SKM-1 treated with dmso at 0.1 percent for 144 hours (cell line): ENCODE measurements around the gene POU4F1.

Experiments used
- DNase-seq: peaks from one replicate; lab custom pipeline; 2025; ENCODE audit not compliant: unreplicated experiment; lab: John Stamatoyannopoulos, UW

The POU4F1 gene

GRCh38 chr13:78593652-78594455 lies 9.5 kb downstream of the POU4F1 start:
- DNase-seq, result no peak

GRCh38 chr13:78593129-78593528 lies 10.2 kb downstream of the POU4F1 start:
- DNase-seq, result no peak

DNA sequence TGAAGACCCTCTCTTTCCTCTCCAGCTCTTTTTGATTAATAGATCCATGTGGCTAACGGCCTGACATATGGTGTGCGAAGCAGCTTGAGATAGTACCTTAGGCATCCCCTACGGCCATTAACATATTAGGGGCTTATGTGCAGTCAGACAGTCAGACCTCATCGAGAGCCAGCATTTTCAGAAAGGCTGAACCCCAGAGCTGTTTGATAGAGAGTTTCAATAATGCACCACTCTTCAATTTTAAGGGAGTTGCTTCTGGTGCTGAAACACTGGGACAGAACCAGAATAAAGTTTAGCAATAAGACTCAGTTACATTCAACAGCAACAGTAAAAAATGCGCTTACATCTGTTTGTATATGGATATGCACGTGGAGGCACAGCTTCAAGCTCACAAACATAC lies 10.8 kb downstream of the POU4F1 start:
- no peak for DNase-seq

GRCh38 chr13:78589206-78589605 lies 14.1 kb downstream of the POU4F1 start:
- DNase-seq, result no peak

DNA sequence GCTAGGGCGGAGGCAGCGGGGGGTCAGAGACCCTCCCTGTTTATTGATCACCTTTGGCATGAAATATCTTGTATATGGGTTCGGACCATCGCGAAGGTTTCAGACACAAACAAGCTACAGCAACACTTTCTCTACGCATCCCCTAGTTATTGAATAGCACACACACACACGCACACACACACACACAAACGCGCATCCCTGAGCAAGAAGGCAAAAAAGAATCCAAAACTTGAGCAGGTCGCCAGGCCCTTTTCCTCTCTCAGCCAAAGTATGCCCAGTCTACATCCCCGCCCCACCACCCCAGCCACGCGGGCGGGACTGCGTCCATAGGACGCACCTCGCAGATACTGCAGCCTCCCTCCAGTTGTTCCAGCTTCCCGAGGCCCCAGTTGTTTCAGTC lies 16.0 kb downstream of the POU4F1 start:
- DNase-seq, result no peak

GRCh38 chr13:78586706-78587105 lies 16.6 kb downstream of the POU4F1 start:
- no peak for DNase-seq

GRCh38 chr13:78576261-78576660 lies 27.1 kb downstream of the POU4F1 start:
- no peak for DNase-seq

GRCh38 chr13:78572459-78572858 lies 30.9 kb downstream of the POU4F1 start:
- no peak for DNase-seq

- no peak for DNase-seq
Measured at GRCh38 chr13:78569029-78569428, 34.3 kb downstream of the POU4F1 start.

- DNase-seq, result no peak
Measured at GRCh38 chr13:78566631-78567030, 36.7 kb downstream of the POU4F1 start.

DNA sequence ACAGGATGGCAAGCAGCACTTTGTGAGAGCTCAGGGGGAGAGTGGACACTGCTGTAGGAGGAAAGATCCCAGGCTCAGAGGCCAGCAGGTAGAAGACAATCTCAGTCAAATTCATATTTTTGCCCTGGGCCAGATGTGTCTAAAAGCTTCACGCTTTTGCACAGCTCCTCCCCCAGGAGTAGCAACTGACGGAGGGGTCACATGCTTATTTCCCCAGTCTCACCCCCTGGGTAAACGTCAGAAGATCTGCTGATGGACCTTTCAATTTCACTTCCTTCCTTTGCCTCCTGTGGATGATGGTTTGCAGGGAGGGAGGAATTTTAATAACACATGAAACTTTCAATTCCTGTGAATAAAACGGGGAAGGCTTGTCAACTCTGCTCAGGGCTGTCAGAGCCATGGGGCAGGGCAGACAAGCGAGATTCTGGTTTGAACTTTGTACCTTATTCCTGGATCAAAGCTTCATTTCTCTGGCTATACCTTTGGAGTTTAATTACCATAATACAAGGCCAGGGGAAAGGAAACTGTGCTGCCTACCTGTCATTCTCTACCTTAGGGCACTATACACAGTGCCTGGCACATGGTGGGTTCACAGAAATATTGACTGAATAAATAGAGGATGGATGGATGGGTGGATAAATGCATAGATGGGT lies 41.0 kb downstream of the POU4F1 start:
- no peak for DNase-seq
